ENCODE results near the gene HDLBP. TPM values are rescaled to one million over a fixed set of nuclear protein-coding genes. Genes with fewer than 3 reads are reported as not detected.

Gene HDLBP
- total RNA-seq, 4 donors from 2014 or later = 383 to 486 (median 444) TPM

GRCh38 chr2:241211276-241211675, 104.2 kb downstream of the HDLBP start:
- Histone ChIP-seq H3K27ac (no peak overlapping the region), H3K4me1 (no peaks in the 10 kb centered on the region), H3K36me3 (no peaks in the 10 kb centered on the region), H3K27me3 (no peaks in the 10 kb centered on the region), H3K4me3 (no peak overlapping the region), H3K9me3 (no peaks in the 10 kb centered on the region)
- no peak for ATAC-seq
- in situ Hi-C loops (cut with MboI; ENCODE audit: low sequenced_read_pairs in 4 of 4) (no loop called here), intact Hi-C loops (cut with DNase I; ENCODE audit: low total_unique reads) (loop anchor here (10.0 kb wide), 1 partner anchor 106 kb away; the partner anchor contains the start of gene MTERF4)
- DNase-seq = no peak
- TF ChIP-seq CTCF (IDR thresholded peaks at IDR 0.05 in 4 of 5, conservative IDR thresholded peaks at IDR 0.05 in 1 of 5) = no peak
- TF ChIP-seq POLR2A (IDR thresholded peaks at IDR 0.05) = no peak

DNA sequence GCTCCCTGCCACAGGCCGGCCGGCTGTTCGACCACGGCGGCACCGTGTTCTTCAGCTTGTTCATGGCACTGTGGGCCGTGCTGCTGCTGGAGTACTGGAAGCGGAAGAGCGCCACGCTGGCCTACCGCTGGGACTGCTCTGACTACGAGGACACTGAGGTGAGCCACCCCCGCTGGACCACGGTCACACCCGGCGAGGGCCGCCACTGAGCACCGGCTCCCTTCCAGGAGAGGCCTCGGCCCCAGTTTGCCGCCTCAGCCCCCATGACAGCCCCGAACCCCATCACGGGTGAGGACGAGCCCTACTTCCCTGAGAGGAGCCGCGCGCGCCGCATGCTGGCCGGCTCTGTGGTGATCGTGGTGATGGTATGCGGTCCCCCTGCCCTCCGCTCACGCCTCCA, 106.2 kb downstream of the HDLBP start:
- Histone ChIP-seq H3K4me3 (no peak overlapping the region), H3K27me3 (no peaks in the 10 kb centered on the region), H3K36me3 (no peaks in the 10 kb centered on the region), H3K9me3 (no peaks in the 10 kb centered on the region), H3K27ac (no peak overlapping the region), H3K4me1 (no peaks in the 10 kb centered on the region)
- no peak for DNase-seq
- intact Hi-C loops (cut with DNase I; ENCODE audit: low total_unique reads) = no loop called here
- TF ChIP-seq CTCF (IDR thresholded peaks at IDR 0.05 in 4 of 5, conservative IDR thresholded peaks at IDR 0.05 in 1 of 5) (no peak), POLR2A (IDR thresholded peaks at IDR 0.05) (no peak)
- no peak for ATAC-seq
- in situ Hi-C loops (cut with MboI; ENCODE audit: low sequenced_read_pairs in 4 of 4) = no loop called here

DNA sequence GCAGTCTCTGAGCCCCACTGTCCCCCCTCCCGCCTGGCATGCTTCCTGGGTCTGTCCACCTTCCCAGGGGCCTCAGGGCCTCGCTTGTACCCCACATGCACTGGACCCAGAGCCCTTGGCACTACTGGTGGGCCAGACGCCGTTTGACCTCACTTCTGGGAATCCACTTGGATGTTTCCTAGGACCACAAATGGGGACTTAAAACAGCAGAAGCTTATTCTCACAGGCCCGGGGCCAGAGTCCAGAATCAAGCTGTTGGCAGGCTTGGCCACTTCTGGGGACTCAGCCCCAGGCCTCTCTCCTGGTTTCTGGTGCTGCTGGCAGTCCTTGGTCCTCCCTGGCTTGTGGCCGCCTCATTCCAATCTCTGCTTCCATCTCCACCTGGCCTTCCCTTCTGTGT, 107.4 kb downstream of the HDLBP start:
- no peaks in the 10 kb centered on the region for H3K27me3 ChIP-seq
- ATAC-seq (no peak), DNase-seq (no peak)
- TF ChIP-seq POLR2A (IDR thresholded peaks at IDR 0.05) (no peak), CTCF (IDR thresholded peaks at IDR 0.05 in 4 of 5, conservative IDR thresholded peaks at IDR 0.05 in 1 of 5) (no peak)
- no peaks in the 10 kb centered on the region for H3K4me1 ChIP-seq
- H3K9me3 ChIP-seq = no peaks in the 10 kb centered on the region
- no peak overlapping the region for H3K4me3 ChIP-seq
- intact Hi-C loops (cut with DNase I; ENCODE audit: low total_unique reads) = no loop called here
- no peaks in the 10 kb centered on the region for H3K36me3 ChIP-seq
- H3K27ac ChIP-seq = no peak overlapping the region
- in situ Hi-C loops (cut with MboI; ENCODE audit: low sequenced_read_pairs in 4 of 4) = no loop called here

DNA sequence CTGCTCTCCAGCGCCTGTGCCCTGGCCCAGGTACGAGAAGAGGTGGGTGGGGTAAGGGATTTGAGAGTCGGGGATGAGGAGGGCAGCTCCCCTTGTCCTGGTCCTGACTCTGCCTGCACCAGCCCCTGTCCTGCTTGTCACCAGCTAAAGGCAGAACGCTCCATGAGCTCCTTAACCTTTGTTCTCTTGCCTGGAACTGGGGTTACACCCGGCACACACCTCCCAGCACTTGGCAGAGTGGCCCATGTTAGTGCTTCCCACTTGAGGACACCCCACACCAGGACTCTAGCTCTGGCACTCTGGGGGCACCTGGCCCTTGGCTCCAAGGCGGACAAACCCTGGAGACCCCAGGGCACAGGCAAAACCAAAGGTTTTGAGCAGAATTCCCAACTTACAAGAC, 107.8 kb downstream of the HDLBP start:
- intact Hi-C loops (cut with DNase I; ENCODE audit: low total_unique reads) = no loop called here
- in situ Hi-C loops (cut with MboI; ENCODE audit: low sequenced_read_pairs in 4 of 4) = no loop called here
- Histone ChIP-seq H3K9me3 (no peaks in the 10 kb centered on the region), H3K4me3 (no peak overlapping the region), H3K27me3 (no peaks in the 10 kb centered on the region), H3K27ac (no peak overlapping the region), H3K4me1 (no peaks in the 10 kb centered on the region), H3K36me3 (no peaks in the 10 kb centered on the region)
- DNase-seq = no peak
- no peak for ATAC-seq
- no peak for TF ChIP-seq CTCF (IDR thresholded peaks at IDR 0.05 in 4 of 5, conservative IDR thresholded peaks at IDR 0.05 in 1 of 5)
- TF ChIP-seq POLR2A (IDR thresholded peaks at IDR 0.05) = no peak

- DNase-seq (no peak), ATAC-seq (no peak)
- intact Hi-C loops (cut with DNase I; ENCODE audit: low total_unique reads) (no loop called here), in situ Hi-C loops (cut with MboI; ENCODE audit: low sequenced_read_pairs in 4 of 4) (no loop called here)
- no peaks in the 10 kb centered on the region for H3K9me3 ChIP-seq
- no peaks in the 10 kb centered on the region for H3K27me3 ChIP-seq
- no peak overlapping the region for H3K27ac ChIP-seq
- H3K36me3 ChIP-seq = no peaks in the 10 kb centered on the region
- H3K4me1 ChIP-seq = no peaks in the 10 kb centered on the region
- no peak for TF ChIP-seq POLR2A (IDR thresholded peaks at IDR 0.05)
- no peak for TF ChIP-seq CTCF (IDR thresholded peaks at IDR 0.05 in 4 of 5, conservative IDR thresholded peaks at IDR 0.05 in 1 of 5)
- H3K4me3 ChIP-seq = no peak overlapping the region
Observed at GRCh38 chr2:241207151-241207550, 108.3 kb downstream of the HDLBP start.

All from gastrocnemius medialis (tissue), 4 donors.